Measurements from ENCODE around the gene COPS8.

Gene COPS8

DNA sequence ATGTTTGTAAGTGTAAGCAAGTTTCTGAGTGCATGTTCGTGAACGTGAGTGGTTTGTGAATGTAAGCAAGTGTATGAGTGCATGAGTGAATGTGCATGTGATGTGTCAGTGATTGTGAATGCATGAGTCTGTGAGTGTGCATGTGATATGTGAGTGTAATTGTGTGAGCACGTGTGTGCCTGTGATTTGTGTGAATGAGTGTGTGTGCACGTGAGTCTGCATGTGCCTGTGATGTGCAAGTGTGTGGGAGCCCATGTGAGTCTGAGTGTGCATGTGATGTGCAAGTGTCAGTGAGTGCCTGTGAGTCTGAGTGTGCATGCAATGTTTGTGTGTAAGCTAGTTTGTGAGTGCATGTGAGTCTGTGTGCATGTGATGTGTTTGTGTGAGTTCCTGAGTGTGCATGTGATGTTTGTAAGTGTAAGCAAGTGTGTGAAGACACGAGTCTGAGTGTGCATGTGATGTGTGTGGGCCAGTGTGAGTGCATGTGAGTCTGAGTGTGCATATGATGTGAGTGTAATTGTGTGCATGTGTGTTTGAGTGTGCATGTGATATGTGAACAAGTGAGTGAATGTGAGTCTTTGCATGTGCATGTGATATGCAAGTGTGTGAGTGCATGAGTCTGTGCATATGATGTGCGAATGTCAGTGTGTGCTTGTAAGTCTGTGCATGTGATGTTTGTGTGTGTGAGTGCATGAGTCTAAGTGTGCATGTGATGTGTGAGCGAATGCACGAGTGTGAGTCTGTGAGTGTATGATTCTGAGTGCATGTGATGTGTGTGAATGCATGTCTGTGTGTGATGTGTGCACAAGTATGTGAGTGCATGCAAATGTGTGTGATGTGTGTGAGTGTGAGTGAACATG is 45.1 kb downstream of the COPS8 start:
- no peak for DNase-seq

DNA sequence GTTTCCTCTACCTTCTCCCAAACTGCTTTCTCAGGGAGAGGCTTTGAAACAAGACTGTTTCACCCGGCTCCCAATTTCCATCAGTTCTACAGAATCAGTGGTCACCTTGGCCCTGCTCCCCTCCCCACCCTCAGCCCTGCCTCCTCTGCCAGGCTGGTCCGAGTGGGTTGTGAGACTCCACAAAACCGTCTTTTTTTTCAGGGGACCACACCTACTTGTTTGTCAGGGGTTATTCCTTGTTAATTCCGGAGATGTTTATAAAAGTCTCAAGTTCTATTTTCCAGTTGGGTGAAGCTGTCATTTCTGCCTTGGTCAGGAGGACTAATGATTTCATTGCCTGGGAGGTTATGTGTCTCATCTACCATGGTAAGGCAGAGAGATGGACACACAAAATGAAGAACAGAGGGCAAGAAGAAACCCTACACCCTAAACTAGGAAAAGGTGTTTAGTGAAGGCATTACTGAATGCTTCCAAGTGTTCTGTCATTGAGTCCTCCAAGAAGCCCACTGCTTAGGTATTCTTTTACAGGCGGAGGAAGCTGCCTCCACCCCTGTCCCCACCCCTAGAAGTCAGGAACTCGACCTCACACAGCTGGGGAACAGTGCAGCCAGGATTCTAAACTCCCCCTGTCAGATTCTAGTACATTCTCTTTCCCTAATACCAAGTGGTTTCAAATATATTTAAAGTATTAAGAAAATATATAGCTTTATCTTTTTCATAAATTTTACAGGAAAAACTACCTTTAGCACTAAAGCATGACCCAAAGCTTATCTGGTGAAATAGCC is 46.3 kb downstream of the COPS8 start:
- no peak for DNase-seq

DNA sequence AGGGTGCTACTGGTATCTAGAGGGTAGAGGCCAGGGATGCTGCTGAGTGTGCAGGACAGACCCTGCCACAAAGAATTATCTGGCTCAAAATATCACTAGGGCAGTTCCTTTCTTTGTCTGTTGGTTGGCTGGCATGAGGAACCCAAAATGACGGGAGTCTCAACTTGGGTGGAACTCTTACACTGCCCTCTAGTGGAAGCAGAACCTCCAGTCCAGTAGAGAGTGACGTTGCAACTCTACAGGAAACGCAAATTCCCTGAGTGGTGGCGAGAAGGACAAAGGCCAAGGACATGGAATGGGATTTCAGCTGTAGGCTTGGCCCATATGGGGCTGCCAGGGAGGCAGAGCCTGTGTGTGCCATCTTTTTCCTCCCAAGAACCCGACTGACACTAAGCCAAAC is 47.1 kb downstream of the COPS8 start:
- DNase-seq = no peak

DNA sequence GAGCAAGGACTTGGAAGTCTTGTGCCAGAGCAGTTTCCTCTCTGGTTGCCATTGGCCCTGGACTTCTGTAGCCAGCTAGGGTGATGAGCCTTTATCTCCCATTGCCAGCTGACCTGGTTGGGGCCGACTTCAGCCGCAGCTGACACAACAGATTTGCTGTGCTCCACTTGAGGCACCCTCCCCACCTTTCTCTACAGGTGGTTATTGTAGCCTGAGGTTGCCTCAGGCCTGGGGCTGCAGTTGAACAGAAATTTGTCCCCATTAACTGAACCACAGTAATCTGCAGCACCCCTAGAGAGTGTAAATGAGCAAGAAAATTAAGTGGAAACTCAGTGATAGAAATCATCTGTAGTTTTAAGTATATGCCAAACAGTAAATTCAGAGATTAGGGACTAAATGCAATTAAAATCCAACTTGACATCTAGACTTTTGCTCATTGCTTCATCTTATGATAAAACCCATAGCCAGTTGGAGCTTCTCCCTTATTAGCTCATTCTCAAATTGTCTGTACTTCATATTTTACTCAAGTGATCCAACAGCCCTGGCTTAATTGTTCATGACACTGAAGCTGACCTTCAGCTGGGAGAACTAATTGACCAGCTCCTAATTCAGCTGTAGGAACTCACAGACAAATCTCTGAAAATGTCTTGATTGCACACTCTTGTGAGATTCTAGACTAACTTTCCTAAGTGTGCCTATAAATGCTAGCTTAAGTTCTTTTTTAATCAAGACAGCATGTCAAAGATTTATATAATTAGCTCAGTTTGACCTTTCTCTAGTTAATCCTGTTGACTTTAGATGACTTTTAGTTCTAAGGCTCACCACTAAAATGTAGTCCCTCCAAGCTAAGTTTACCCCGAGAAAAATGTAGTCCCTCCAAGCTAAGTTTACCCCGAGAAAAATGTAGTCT is 48.9 kb downstream of the COPS8 start:
- no peak for DNase-seq

DNA sequence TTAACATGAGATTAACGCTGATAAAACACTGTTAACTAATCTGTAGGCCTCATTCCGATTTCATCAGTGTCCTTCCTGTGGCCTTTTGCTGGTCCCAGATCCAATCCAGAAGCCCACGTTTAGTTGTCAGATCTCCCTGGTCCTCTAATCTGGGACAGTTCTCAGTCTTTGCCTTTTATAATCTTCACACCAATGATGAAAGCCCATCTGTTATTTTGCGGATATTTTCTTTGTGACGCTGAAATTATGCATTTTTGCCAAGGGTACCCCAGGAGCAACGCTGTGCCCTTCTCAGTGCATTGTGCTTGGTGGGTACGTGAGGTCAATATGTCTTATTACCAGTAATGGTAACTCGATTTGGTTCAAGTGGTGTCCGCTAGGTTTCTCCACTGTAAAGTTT is 51.1 kb downstream of the COPS8 start:
- no peak for DNase-seq

DNA sequence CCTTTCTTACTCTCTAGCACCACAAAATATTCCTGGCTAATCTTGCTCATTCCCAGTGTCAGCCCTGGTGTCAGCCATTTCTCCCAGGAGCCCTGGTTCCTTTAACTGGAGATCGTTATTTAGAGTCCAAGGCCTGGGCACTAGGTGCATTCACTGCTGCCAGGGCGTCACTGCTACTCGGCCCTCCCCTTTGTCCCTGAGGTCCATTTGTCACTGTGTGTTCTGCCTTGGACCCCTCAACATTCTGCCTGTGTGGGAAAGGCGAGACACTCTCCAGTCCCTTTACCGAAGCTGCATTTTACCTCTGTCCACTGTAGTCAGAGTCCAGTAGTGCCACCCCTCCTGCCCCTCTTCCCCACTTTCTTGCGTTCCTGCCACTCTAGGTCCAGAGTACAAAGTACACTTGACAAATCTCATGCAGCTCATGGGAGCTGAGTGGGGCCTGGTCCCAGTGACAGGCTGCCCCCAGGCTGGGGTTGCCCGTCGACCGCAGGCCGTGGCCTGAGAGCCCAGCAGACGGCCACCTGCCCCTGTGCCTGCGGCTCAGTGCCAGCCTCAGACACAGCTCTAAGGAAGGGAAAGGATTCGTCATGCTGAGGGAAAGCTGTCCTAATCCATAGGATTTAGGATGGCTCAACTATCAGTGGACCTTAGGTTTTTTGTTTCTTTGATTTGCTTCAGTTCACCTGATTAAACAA is 52.1 kb downstream of the COPS8 start:
- DNase-seq = no peak

DNA sequence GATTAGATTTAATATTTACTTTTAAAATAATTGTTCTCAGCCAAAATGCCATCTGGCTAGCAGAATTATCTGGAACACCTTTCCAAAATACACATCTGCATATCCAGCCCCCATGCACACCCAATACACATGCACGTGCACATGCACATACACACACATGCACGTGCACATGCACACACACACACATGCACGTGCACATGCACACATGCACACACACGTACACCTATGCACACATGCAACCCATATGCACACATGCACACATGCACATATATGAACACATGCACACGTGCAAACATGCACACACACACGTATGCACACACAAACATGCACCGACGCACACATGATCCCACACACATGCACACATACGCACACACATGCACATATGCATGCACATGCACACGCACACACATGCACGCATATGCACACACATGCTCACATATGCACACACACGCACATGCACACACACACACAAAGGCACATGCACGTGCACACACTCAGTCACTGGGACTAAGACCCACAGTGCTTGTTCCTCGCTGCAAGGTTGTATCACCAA is 53.5 kb downstream of the COPS8 start:
- no peak for DNase-seq

DNA sequence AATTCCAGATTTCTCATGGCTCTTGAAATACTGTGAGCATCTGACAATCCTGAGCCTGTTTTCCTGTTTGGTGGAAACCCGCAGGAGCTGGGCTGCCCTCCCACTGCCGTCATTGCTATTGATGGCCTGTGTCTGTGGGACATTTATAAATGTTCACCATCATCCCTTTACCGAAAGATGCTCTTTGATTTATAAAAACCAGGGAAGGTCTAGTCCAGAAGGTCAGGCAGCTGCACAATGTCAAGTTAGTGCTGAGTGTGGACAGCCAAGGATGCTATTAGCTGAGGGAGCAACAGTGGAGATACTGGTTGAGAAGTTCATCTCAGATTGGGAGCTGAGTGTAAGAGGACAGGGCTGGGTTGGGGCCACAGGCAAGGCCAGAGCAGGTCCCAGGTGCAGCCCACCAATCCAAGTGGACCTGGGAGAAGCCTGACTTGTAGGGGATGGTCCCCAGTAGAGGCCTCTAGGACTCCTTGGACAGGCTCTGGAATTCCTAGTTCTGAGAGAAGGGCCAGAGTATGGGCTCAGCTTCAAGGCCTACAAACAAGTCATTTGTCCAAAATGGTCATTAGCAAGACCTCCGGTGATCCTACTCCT is 55.1 kb downstream of the COPS8 start:
- DNase-seq = no peak

DNA sequence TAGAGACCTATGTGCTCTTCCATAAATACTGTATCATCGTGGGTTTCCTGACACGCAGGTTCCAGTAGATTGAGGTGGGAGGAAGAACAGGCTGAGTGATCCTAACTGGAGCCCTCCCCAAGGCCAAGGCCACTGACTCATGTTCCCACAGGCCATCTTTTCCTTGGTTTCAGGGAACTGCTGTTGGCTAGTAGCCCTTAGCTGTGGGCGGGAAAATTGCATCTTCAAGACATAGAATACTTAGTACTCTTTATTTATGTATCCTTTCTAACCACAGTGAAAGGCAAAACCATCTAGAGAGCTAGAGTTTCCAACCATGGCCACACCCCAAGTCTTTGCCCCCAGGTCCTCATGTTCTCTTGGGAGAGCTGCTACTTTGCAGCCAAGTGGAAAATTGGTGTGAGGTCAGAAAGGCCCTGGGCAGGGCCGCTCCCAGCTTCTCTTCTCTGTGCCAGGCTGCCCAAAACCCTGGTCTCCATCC is 55.9 kb downstream of the COPS8 start:
- no peak for DNase-seq

DNA sequence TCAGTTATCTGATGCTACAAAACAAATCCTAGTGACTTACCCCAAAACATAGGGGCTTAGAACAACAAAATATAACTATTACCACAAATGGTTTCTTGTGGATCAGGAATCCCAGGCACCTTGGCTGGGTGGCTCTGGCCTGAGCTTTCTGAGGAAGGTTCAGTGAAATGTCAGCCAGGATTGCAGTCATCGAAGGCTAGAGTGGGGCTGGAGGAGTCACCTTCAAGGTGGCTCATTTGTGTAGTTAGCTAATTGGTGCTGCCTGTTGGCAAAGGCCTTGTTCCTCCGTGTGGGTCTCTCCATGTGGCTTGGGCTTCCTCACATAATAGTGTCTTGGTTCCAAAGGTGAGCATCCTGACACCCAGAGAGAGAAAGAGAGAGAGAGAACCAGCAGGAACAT is 57.4 kb downstream of the COPS8 start:
- DNase-seq = no peak

DNA sequence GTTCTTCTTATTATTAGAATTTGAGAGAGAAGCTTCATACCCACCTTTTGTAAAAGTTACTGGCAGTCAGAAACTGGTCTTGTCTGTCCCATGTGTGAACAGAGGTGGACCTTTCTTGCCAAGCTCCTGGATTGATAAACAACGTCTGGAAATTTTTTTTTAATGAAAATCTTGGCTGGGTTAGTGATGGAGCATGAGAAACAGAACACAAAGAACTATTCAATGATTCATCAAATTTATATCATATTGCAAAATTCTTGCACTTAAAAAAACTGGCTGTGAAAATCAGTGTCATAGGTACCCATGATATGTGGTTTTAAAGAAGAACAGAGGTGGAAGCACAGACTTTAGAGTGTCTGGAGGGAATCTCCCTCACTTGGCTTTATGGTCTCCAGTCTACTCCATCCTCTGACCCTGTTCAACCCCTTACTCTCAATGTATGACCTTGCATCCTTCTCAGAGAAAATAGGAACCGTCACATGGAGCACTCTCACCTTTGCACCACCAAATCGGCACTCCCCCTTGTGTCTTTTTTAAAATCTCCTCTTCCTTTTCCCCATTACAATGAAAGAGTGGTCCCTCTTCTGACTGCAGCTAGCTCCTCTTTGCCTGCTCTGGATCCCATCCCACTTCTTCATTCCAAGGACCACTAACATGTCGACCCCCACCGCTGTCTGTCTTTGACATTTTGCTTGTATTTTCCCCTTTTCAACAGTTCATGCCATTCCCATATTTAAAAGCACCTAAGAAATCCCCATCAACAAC is 58.2 kb downstream of the COPS8 start:
- DNase-seq = no peak

DNA sequence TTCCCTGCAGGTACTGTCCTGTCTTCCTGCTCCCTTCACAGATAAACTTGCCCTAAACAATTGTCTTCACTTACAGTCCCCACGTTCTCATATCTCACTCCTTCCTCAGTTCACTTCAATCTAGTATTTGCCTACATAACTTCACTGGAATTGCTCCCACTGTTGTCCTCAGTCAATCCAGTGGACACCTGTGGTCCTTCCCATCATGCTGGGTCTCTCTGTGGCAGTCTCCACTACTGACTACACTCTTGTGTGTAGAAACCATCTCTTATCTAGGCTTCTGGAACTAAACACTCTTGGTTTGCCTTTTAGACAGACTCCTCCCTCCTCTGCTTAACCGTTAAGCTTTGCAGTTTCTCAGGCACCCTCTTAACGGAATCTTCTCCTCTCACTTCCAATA is 58.8 kb downstream of the COPS8 start:
- DNase-seq = no peak

DNA sequence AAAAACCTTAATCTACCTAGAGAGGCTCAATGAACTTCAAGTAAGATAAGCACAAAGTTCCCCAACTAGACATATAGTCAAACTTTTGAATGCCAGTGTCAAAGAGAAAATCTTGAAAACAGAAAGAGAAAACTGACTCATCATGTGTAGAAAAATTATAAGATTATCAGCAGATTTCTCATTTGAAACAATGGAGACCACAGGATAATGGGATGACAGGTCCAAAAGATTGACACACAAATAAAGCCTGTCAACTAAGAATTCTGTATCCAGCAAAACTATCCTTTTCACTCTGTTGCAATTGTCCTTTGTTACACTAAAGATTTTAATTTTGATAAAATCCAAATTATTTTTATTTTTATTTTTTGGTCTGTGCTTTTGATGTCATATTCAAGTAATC is 61.6 kb downstream of the COPS8 start:
- DNase-seq = no peak

DNA sequence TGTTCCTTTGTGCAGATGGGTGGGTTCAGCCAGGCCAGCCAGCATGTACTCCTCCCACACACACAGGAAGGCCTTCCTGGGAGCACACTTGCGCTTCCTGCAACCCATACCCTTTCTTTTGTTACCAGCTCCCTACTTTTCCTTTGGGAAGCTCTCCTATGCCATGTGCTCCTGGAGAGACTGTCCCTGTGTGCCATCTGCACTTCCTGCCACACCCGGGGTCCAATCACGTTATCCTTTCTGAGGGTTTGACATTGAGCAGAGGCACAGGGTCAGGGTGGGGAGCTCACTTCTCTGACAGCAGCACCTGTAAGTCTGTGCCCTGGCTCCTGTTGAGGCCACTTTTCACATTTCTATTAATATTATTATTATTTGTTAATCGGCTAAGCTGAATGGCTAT is 62.9 kb downstream of the COPS8 start:
- no peak for DNase-seq

DNA sequence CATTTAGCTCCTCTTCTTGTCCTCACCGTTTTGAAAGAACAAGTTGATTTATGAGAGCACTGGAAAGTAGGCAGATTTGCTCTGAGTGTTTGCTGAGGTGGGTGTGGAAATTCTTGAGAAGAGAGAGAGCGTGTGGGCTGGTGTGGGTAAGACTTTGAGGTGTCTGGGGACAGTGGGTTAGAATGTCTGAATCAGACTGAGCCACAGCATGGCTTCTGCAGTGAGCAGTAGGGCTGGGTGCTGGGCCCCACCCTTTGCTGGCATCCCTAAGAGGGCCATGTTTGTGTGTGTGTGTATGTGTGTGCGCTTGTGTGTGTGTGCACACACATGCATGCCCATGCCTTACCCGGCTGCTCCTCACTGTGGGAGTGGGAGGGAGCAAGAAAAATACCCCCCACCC is 63.7 kb downstream of the COPS8 start:
- peak in 1 of 51 donors; percentile 16 for DNase-seq

All from hypothalamus (tissue), 51 donors.